ENCODE measurements around the gene P3H2. TPM values are rescaled to one million over a fixed set of nuclear protein-coding genes. Genes with fewer than 3 reads are reported as not detected.

The P3H2 gene, protein sequence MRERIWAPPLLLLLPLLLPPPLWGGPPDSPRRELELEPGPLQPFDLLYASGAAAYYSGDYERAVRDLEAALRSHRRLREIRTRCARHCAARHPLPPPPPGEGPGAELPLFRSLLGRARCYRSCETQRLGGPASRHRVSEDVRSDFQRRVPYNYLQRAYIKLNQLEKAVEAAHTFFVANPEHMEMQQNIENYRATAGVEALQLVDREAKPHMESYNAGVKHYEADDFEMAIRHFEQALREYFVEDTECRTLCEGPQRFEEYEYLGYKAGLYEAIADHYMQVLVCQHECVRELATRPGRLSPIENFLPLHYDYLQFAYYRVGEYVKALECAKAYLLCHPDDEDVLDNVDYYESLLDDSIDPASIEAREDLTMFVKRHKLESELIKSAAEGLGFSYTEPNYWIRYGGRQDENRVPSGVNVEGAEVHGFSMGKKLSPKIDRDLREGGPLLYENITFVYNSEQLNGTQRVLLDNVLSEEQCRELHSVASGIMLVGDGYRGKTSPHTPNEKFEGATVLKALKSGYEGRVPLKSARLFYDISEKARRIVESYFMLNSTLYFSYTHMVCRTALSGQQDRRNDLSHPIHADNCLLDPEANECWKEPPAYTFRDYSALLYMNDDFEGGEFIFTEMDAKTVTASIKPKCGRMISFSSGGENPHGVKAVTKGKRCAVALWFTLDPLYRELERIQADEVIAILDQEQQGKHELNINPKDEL
- total RNA-seq, result 1 to 10 TPM in 3 of 4 donors, under 1 TPM in 1; 0.85 to 6.8 (median 4.8) TPM

DNA sequence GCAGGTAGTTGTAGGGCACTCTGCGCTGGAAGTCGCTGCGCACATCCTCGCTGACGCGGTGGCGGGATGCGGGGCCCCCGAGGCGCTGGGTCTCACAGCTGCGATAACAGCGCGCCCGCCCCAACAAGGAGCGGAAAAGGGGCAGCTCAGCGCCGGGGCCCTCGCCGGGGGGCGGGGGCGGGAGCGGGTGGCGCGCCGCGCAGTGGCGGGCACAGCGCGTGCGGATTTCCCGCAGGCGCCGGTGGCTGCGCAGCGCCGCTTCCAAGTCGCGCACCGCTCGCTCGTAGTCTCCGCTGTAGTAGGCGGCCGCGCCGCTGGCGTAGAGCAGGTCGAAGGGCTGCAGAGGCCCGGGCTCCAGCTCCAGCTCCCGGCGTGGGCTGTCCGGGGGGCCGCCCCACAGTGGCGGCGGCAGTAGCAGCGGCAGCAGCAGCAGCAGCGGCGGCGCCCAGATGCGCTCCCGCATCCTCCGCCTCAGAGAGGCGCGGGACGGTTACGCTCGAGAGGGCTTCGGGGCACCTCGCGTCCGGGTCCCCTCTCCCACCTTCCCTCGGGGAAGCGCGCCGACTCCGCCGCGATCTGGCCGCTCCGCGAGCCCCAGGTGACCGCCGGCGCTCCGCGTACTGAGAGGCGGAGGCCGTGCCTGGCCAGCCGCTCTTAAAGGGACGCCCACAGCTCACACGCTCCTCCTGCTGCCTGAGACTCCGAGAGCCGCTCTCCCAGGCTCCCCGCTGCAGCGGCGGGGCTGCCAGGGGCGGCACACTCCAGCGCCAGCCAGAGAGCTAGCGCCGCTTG is at the start of gene P3H2:
P3H2 (minus strand) TSS at position 629 of the 792 bp plus-strand sequence; CDS start at position 463, 166 bp downstream.
- TF ChIP-seq, protein P1, sequence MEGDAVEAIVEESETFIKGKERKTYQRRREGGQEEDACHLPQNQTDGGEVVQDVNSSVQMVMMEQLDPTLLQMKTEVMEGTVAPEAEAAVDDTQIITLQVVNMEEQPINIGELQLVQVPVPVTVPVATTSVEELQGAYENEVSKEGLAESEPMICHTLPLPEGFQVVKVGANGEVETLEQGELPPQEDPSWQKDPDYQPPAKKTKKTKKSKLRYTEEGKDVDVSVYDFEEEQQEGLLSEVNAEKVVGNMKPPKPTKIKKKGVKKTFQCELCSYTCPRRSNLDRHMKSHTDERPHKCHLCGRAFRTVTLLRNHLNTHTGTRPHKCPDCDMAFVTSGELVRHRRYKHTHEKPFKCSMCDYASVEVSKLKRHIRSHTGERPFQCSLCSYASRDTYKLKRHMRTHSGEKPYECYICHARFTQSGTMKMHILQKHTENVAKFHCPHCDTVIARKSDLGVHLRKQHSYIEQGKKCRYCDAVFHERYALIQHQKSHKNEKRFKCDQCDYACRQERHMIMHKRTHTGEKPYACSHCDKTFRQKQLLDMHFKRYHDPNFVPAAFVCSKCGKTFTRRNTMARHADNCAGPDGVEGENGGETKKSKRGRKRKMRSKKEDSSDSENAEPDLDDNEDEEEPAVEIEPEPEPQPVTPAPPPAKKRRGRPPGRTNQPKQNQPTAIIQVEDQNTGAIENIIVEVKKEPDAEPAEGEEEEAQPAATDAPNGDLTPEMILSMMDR (IDR thresholded peaks at IDR 0.05; ENCODE audit: low read depth), result no peak

DNA sequence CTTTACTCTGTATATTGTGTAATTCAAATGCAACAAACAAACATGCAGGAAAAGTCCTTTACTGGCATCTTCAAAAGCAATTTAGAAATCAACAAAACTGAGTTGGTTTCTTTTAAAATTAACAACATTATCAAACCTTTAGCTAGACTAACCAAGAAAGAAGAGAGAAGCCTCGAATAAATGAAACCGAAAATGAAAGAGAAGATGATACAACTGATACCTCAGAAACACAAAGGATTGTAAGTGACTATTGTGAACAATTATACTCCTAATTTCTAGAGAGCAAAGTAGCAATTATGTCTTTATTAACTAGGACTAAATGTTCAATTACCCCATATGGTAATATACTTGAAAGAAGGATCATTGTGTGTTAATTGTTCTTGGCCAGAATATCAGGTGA is 49.2 kb upstream of the P3H2 start:
- TF ChIP-seq, protein P1 (IDR thresholded peaks at IDR 0.05; ENCODE audit: low read depth), result no peak

DNA sequence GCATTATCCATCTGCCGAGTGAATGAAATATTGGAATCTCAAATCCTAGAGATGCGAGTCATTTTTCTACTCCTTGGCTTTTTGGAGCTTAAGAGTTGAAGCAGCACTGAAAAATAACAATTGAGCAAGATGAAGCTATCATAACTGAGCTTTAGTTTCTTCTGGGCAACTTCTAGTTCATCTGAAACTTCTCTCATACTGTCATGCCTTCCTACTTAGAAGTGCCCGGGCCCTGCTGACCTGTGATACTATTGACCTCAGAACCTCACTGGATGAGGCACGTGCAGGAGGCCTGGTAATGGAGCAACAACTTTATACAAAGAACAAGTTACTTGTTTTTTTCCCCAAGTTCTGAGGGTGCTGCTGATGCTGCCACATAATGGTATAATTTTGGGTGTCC is 48.5 kb upstream of the P3H2 start:
- TF ChIP-seq, protein P1 (IDR thresholded peaks at IDR 0.05; ENCODE audit: low read depth), result no peak

DNA sequence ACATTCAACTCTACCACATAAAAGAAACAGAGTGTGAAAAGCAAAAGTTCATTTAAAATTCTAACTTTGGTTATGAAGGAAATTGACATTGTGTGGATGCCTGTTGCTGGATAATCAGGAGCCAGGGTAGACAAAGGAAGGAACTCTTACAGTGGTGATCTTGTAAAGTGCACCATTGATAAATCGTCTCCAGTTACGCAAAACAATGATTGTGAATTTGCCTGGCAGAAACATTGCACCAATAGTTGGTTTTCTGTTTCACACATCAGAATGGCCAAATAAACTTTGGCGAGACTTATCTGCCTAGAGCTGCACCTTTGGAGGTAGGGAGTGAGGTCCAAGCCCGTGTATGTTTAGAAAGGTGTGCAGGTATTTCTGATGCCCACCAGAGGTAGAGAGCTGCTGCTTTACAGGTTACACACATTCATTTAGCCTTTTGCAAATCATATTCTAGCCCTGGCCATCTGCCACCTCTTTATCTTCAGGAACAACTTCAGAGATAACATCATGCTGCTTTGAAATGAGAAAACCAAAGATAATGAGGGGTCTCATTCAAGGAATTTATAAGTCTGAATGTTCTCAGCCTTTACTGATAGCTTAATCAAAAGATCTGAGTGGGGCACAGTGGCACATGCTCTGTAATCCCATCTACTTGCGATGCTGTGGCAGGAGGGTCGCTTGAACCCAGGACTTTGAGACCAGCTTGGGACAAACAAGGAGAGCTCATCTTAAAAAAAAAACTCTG is 47.4 kb upstream of the P3H2 start:
- TF ChIP-seq, protein P1 (IDR thresholded peaks at IDR 0.05; ENCODE audit: low read depth), result no peak

DNA sequence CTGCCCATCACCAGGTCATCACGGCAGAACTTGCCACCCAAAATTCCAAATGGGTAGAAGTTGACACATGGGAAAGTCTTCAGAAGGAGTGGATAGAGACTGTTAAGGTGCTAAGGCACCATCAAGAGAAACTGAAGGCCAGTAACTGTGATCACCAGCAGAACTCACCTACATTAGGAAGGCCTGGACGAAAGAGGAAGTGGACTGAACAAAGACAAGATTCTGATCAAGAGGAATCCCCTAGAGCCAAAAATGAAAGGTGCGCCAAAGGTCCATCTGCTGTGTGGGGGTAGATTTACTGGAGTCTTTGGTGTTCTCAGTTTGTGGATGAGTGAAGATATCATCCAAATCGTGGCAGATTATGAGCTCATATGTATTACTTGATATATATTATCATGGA is 46.3 kb upstream of the P3H2 start:
- TF ChIP-seq, protein P1 (IDR thresholded peaks at IDR 0.05; ENCODE audit: low read depth), result no peak

DNA sequence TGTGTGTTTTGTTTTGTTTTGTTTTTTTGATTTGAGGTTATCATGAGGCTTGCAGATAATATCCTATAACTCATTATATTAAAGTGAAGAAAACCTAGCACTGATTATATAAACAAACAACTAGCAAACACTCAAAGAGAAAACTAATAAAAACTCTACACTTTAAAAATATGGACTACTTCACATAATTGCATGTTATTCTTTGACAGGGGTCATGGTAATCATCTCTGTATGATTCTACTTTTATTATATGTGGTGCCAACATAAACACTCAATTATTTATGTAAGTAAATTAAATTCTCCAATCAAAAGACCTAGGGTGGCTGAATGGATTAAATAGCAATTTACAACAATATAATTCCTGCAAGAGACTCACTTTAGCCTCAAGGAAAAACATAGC is 44.6 kb upstream of the P3H2 start:
- TF ChIP-seq, protein P1 (IDR thresholded peaks at IDR 0.05; ENCODE audit: low read depth), result no peak

Data from subcutaneous adipose tissue (tissue), 4 donors.